ENCODE results near the gene HTR6.
A peak's percentile ranks its signal among the peaks of the same experiment; 100 is the strongest.

Gene HTR6

GRCh38 chr1:19657511-19657910, 7.2 kb upstream of the HTR6 start:
- DNase-seq: no peak

- no peak for DNase-seq
These were observed 6.5 kb upstream of the HTR6 start for GRCh38 chr1:19658186-19658585.

GRCh38 chr1:19661721-19662228, 2.9 kb upstream of the HTR6 start:
- DNase-seq: peak in 1 of 2 experiments; percentile 36

GRCh38 chr1:19662313-19662712, 2.4 kb upstream of the HTR6 start:
- DNase-seq: peak in 1 of 2 experiments; percentile 30

- no peak for DNase-seq
These were observed 466 bp downstream of the HTR6 start for GRCh38 chr1:19665186-19665495.

- DNase-seq: no peak
These were observed 1.1 kb downstream of the HTR6 start for GRCh38 chr1:19665496-19666465.

- no peak for DNase-seq
These were observed 4.2 kb downstream of the HTR6 start for GRCh38 chr1:19668888-19669287.

- no peak for DNase-seq
These were observed 6.1 kb downstream of the HTR6 start for GRCh38 chr1:19670787-19671186.

- DNase-seq: no peak
These were observed 7.6 kb downstream of the HTR6 start for GRCh38 chr1:19672237-19672636.

GRCh38 chr1:19675797-19676196, 11.1 kb downstream of the HTR6 start:
- DNase-seq: no peak

GRCh38 chr1:19676438-19676922, 11.8 kb downstream of the HTR6 start:
- no peak for DNase-seq

GRCh38 chr1:19678493-19678892, 13.8 kb downstream of the HTR6 start:
- DNase-seq: no peak

- DNase-seq: no peak
These were observed 14.3 kb downstream of the HTR6 start for GRCh38 chr1:19678931-19679453.

GRCh38 chr1:19679691-19680090, 15.0 kb downstream of the HTR6 start:
- no peak for DNase-seq

GRCh38 chr1:19680644-19681043, 16.0 kb downstream of the HTR6 start:
- no peak for DNase-seq

GRCh38 chr1:19682257-19682656, 17.6 kb downstream of the HTR6 start:
- no peak for DNase-seq

GRCh38 chr1:19682901-19683300, 18.2 kb downstream of the HTR6 start:
- no peak for DNase-seq

- DNase-seq: no peak
These were observed 18.7 kb downstream of the HTR6 start for GRCh38 chr1:19683351-19683750.

- DNase-seq: no peak
These were observed 20.0 kb downstream of the HTR6 start for GRCh38 chr1:19684677-19685076.

GRCh38 chr1:19685994-19686393, 21.3 kb downstream of the HTR6 start:
- no peak for DNase-seq

- DNase-seq: no peak
These were observed 22.7 kb downstream of the HTR6 start for GRCh38 chr1:19687414-19687813.

- no peak for DNase-seq
These were observed 23.6 kb downstream of the HTR6 start for GRCh38 chr1:19688041-19688842.

GRCh38 chr1:19689085-19689757, 24.5 kb downstream of the HTR6 start:
- DNase-seq: no peak

Measured in NCI-H524 (cell line).